Thyroid gland (tissue), 4 donors: Measurements from ENCODE around the gene PRSS21.

Source experiments
- CTCF ChIP-seq, 6 experiments: fragments of 200-600 bp in 3 of 6; fragments of 450-650 bp in 3 of 6; sonication (generic) in 3 of 6; IDR thresholded peaks; one replicate each; pipeline ENCODE4 v1.5.1; 2016 to 2019; ENCODE audit warnings: antibody characterized with exemption in 6 of 6, mild to moderate bottlenecking in 2 of 6, inconsistent platforms in 1 of 6, moderate library complexity in 1 of 6
- POLR2A ChIP-seq, 2 donors: fragments of 450-650 bp; IDR thresholded peaks; one replicate each; pipeline ENCODE4 v1.6.1; 2017; ENCODE audit warnings: antibody characterized with exemption in 2 of 2, mild to moderate bottlenecking in 2 of 2, moderate library complexity in 1 of 2

- no peak for TF ChIP-seq CTCF (IDR thresholded peaks at IDR 0.05)
- TF ChIP-seq POLR2A (IDR thresholded peaks at IDR 0.05), result no peak
Observed at GRCh38 chr16:2867661-2867986, 50.6 kb downstream of the PRSS21 start.
